ENCODE measurements around the gene CYP2W1.
"Not testable (repeated sequence)": the region's sequence is repeated elsewhere in the genome, so short reads cannot be mapped to it uniquely, and the experiment has no call there.

The CYP2W1 gene, protein sequence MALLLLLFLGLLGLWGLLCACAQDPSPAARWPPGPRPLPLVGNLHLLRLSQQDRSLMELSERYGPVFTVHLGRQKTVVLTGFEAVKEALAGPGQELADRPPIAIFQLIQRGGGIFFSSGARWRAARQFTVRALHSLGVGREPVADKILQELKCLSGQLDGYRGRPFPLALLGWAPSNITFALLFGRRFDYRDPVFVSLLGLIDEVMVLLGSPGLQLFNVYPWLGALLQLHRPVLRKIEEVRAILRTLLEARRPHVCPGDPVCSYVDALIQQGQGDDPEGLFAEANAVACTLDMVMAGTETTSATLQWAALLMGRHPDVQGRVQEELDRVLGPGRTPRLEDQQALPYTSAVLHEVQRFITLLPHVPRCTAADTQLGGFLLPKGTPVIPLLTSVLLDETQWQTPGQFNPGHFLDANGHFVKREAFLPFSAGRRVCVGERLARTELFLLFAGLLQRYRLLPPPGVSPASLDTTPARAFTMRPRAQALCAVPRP

DNA sequence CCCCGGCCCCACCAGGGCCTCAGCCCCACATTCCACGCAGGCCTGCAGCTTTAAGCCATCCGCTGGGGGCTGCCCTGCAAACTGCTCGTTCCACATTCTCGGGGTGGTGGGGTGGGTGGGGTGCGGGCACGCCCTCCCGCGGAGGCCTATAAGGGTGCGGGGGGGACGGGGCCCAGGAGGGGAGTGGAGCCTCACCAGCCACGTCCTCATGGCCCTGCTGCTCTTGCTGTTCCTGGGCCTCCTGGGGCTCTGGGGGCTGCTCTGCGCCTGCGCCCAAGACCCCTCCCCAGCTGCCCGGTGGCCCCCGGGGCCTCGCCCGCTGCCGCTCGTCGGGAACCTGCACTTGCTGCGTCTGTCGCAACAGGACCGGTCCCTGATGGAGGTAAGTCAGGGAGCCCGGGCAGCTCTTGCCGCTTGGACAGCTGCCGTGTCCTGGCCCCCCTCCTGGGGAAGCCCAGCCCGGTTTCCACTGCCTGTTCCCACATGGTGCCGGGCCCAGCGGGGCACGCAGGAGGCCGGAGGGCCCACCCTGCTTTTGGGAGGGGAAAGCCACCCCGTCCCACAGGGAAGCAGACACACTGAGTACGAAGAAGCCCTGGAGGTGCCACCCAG is at the start of gene CYP2W1:
Gene CYP2W1 (plus strand): TSS at position 178 of the 612 bp plus-strand sequence. CDS start 31 bp downstream, at position 209.
- DNase-seq, result no peak

DNA sequence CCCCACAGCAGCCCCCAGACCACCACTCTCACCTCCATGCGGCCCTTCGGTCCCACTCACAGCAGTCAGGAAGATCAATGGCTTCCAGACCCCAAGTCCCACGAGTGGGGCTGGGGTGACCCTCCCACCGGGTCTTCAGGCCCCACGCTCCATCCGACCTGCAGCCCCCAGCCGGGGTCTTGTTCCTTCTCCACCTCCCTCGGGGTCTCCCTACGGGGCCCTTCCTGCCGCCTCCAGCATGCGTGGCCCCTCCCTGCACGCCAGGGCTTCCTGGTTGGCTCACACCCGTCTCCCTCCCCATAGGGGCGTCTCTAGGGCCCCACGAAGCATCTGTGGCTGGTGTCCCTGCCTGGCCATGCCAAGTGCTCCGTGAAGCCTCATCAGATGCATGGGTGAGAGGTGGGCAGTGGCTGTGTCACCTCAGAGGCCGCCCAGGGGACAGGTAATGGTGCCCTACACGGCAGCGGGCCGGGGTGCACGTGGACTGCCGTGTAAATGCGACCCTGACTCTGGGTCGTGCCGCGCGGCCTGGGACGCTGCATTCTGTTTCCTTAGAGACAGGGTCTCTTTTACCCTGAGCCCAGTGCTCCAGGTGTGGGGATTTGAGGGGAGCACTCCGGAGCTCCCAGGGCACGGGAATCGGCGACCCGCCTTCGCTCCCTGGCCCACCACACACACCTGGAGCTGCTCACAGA is 48.4 kb upstream of the CYP2W1 start:
- DNase-seq, result no peak

DNA sequence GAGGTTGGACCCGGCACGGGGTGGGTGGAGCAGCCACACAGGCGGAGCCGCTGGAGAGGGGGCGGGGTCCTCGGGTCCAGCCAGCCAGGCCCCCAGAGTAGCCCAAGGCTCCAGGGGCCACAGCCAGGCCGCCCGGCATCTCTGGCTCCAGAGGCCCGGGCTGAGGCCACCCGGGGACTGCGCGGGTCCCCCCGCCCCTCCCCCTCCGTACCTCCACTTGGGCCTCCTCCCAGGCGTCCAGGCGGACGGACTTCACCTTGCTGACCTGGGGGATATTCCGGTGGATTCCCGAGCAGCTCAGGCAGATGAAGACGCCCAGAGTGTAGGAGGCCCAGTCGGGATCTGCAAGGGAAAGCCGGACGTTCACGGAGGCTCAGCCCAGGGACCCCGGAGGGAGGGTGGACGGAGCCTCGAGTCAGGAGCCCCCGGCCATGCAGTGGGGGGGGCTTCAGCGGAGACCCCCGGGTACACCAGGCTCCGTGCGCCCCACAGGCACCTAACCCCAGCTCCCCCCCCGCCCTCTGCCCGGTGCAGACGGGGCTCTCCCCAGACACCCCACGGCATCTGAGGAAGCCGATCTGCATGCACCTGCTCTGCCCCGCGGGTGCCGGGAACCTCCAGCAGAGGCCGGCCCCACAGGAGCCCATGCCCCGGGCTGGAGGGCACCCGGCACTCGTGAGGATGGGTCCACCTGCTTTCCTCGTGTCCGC is 47.7 kb upstream of the CYP2W1 start:
- DNase-seq, result no peak

DNA sequence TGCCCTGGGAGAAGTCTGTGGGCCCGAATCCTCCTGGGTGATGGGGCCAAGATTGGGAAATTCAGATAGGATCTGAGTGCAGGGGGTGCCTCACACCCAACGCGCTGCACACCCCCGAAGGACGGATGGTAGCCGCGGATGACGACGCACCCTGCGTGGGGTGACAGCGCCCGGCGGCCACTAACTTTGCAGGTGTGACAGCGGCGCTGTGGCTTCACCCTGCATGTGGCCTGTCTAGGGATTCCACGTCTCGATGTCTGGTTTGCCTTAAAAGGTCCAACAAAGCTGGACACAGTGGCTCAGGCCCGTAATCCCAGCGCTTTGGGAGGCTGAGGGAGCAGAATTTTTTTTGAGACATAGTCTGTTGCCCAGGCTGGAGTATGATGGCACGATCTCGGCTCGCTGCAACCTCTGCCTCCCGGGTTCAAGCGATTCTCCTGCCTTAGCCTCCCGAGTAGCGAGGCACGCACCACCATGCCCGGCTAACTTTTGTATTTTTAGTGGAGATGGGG is 47.1 kb upstream of the CYP2W1 start:
- no peak for DNase-seq

DNA sequence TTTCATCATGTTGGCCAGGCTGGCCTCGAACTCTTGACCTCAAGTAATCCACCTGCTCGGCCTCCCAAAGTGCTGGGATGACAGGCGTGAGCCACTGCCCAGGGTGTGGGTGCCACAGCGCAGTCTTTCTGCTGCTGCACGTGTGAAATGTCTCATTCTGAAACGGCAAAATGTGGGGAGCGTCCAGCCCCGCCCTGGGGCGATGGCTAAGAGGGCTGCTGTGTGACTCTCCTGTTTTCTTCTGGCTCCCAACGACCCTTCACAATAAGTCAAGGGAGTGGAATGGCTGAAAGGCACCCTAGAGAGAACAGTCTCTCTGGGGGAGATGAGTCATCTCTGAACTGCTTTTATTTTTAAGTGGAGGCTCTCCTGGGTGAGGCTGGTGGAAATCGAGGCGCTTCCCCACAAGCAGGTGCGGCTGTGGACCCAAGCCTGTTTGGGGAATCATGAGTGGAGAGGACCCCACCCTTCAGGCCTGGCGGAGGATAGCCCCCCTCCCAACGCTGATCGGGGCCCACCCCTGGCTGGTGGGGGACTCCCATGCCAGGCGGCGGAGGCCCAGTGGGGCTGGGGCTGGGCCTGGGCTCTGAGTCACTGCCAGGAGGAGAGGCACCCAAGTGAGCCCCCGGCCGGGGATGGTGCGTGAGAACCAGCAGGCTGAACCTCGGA is 46.5 kb upstream of the CYP2W1 start:
- no peak for DNase-seq

DNA sequence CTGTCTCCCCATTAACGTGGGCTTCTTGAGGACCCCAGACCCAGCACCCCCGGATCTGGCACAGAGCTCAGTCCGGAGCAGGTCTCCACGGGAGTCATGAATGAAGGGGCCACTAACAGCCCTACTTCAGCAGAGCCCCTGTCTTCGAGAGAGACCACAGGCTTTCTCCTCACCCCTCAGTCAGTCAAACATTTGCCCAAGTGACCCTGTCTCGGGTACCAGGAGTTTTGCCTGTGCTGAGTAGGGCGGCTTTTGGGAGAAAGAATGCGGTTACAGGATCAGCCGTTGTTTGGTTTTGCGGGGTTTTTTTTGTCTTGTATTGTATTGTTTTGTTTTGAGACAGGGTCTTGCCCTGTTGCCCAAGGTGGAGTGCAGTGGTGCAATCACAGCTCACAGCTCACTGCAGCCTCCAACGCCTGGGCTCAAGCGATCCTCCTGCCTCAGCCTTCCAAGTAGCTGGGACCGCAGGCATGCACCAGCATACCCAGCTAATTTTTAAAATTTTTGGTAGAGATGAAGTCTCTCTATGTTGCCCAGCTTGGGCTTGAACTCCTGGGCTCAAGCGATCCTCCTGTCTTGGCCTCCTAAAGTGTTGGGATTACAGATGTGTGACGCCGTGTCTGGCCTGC is 45.0 kb upstream of the CYP2W1 start:
- no peak for DNase-seq

DNA sequence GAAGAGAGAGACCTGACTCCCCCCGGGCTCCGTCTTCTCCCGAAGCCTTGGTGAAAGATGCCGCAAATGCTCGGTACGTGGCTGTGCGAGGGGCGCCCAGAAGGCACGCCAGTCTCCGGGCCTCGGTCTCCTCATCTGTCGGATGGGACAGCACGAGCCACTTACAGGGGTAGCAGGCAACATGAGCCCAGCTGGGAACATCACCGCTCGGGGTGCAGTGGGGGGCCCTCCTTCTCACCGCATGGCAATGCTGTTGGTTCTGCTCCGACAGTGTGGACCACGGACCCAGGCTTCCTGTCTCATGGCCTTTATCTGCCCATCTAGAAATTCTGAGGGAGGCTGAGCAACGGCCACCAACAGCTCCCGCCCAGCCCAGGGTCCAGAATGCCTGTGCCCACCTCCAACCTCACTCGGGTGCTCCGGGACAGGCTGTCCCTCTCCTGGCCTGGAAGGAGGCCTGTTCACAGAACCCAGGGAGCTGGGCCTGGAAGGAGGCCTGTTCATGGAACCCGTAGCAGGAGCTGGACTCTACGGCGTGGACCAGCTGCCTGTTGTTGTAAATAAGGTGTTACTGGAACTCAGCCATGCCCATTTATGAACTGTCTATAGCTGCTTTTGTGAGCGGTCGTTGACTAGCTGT is 44.3 kb upstream of the CYP2W1 start:
- DNase-seq, result no peak

DNA sequence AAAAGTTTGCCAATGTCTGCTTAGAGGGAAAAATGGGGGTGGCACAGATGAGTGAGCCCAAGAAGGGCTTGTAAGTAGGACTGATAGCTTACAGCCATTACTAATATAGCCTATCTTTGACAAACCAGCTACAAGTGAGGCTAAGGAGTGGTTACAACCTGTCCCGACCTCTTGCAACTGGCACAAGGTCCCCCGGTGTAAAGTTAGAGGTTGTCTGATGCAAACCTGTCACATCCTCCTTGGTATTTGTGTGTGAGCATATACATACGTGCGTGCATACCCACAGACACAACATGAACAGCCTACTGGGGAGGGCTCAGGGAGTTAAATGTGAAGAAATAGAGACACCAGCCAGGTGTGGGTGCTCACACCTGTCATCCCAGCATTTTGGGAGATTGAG is 43.1 kb upstream of the CYP2W1 start:
- DNase-seq, result no peak

DNA sequence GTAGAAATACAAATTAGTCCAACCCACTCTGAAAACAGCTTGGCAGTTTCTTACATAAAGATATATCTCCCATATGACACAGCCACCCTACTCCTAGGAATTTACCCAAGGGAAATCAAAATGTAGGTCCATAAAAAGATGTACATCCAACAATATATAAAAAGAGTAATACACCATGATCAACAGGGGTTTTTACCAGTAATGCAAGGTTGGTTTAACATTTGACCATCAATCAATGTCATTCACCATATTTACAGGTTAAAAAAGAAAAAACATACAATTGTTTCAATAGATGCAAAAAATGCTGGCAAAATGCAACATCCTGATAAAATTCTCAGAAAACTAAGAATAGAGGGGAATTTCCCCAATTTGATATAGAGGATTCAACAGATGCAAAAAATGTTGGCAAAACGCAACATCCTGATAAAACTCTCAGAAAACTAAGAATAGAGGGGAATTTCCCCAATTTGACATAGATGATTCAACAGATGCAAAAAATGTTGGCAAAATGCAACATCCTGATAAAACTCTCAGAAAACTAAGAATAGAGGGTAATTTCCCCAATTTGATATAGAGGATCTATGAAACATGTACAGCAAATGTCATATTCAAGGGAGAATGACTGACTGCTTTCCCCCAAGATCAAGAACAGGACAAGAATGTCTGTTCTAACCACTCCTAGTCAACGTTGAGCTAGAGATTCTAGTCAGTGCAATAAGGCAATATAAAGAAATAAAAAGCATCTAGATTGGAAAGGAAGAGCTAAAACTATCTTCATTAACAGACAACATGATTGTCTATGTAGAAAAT is 42.2 kb upstream of the CYP2W1 start:
- no peak for DNase-seq

DNA sequence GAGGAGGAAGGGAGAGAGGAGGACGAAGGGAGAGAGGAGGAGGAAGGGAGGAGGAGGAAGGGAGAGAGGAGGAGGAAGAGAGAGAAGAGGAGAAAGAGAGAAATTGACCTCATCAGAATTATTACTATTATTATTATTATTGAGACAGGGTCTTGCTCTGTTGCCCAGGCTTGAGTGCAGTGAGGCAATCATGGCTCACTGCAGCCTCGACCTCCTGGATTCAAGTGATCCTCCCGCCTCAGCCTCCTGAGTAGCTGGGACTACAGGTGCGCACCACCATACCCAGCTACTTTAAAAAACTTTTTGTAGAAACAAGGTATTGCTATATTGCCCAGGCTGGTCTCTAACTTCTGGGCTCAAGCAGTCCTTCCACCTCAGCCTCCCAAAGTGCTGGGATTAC is 39.2 kb upstream of the CYP2W1 start:
- DNase-seq, result not testable (repeated sequence)

DNA sequence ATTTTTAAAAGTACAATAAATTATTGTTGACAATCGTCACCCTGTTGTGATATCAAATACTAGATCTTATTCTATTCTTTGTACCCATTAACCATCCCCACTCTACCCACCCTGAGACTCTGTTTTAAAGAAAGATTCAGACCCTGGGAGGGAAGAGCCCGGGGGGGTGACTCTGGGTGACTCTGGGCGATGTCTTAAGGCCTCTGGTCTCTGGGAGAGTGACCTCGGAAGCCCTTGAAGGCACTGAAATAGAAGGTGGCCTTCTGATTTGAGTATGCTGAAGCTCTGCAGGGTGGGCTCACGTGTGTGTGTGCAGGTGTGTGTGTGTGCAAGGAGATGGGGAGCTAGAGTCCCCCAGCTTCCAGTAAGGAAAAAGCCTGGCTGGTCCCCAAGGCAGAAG is 38.2 kb upstream of the CYP2W1 start:
- DNase-seq, result no peak

DNA sequence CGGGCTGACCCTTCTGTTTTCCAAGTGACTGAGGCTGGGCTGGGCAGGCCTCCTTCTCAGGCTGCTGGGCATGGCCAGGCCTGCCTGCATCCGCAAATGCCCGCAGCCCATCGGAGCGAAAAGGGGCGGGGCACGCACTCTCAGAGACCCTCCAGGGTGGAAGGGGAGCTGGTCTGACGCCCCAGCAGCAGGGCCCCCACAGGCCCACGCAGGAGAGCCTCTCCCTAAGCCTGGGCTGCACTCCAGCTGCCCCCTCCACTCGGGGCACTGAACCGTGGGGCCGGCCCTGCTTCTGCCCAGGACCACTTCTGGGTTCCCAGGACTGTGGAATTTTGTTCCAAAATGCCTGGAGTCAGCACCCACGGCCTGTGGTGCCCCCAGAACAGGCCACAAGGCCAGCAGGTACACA is 37.8 kb upstream of the CYP2W1 start:
- DNase-seq, result no peak

DNA sequence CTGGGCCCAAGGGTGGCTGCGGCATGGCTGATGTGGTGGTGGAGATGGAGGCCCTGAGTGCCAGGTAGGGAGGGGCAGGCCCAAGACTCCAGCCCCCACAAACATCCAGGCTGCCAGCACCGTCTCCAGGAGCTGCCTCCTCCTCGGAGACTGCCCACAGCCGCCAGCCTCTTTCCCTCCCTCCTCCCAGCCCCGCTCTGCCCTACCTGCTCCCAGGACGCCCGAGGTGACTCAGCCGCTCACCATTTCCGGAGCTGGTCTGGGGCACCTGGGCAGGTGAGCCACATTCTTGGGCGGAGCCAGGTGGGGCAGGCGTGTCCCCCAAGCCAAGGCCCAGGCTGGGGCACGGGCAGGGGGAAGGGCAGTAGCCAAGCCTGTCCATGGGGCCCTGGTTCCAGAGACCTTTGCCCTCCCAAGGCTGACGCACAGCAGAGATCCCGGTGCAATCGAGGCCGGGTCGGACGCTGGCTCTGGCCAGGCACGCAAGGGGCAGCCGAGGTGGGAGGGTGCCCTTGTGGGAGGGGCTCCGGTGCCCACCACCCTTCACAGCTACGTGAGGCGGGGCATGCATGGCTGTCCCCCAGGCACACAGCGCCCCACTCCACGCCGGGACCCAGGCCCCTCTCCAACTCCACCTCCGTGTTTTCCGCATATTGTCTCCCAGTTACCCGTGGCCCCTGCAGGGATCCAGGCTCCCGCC is 37.3 kb upstream of the CYP2W1 start:
- no peak for DNase-seq

DNA sequence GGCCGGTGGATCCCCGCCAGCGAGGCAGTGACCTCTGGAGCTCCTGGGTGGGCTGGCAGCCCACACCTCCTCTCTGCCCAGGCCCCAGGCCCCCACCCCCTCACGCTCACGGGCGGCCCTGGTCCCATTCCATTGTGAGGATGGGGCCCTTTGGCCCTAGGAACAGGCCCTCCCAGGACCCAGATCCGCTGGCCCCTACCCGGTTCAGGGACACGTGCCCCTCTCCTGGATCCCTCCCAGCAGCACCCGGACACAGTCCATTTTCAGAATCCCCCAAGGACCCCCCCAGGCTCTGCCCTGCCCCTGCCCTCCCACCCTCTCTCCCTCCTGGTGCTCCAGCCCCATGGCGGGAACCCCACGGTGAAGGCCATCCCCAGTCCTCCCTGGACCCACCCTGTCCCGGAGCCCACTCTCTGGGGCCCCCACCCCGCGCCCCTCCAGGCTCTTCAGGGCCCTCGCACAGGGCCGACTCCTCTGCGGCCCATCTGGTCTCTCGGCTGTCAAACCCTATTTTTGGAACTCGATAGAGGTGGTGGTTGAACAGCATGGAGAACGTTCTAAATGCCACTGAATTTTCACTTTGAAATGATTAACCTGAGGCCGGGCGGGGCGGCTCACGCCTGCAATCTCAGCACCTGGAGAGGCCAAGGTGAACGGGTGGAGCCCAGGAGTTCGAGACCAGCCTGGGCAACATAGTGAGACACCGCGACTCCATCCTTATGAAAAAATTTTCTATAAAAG is 36.6 kb upstream of the CYP2W1 start:
- DNase-seq, result no peak

DNA sequence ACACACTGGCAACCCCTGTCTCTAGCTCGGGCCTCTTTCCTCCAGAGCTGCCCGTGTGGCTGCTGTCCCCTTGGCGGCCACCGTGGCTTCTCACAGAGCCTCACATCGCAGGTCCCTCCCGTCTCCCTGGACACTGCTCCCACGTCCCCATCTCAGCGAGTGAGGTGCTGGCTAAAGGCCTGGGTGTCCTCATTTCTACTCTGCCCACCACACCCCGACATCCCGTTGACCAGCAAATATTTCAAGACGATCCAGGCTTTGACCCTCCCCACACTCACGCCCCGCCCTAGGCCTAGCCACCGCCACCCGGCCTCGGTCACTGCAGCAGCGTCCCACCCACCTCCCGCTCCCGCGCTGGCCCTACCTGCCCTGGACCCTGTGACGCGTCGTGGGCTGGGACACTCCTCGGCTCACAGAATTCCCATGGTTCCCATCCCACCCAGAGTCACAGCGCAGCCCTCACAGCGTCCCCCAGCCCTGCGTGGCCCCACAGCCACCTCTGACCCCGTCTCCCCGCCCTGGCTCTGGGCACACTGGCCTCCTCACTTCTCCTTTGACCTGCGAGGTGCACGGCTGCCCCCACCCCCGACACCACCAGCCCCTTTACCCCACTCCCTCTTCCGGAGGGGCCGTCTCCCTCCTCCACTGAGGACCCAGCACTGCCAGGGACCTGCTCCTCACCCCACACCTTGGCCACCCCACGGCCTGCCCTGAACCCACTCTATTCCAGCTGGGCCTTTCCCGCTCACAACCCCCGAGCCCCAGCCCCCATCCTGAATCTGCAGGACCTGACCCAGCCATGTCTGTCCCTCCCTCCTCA is 35.4 kb upstream of the CYP2W1 start:
- no peak for DNase-seq

DNA sequence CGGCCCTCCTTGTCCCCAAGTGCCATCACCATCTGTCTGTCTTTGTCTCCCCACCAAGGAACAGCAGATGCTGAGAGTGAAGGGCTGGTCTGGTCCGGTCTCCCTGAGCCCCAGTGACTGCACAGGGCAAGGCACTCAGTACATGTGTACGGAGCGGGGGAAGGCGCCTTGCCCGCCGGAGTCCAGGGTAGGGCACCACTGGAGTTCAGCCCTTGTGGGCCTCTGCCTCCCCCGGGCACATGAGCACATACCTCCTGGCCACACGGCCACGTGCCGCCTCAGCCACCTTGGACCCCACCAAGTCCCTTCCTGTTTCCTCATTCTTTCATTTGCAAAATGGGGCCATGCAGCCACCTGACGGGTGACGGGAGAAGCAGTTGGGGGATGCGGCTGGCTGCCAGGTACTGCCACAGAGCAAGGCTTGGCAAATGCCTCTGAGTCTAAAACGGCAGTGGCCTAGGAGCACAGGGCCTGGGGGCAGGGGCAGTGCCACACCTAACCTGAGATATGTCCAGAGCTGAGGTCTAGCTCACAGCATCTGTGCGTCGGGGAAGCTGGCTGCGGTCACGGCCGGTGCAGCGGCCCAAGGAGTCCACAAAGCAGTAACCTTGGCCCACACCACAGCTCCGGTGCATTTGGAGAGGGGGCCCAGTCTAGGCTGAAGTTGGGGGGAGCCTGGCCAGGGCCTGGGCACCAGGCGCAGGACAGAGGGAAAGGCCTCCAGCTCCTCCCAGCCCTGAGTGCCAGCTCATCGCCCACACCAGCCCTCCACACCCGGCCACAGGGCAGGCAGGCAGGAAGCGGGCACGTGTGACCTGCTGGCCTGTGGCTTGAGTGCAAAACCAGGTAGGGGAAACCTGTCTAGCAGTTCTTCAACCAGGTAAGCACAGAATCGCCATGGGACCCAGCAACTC is 33.7 kb upstream of the CYP2W1 start:
- no peak for DNase-seq

All from NCI-H1105 (cell line).